ENCODE measurements around the gene OOSP4A. TPM values are rescaled to one million over a fixed set of nuclear protein-coding genes. Genes with fewer than 3 reads are reported as not detected.

The OOSP4A gene
- not detected for total RNA-seq
- long read RNA-seq, donor 1, result 0 reads
- long read RNA-seq, donor 2, result 0 reads

GRCh38 chr11:59963733-59964132 lies at the start of gene OOSP4A:
OOSP4A (plus strand) TSS chr11:59964033; CDS start chr11:59964033, 0 bp downstream.
- Histone ChIP-seq H3K4me1 (ENCODE audit: low read depth) (peaks cover 13% of the 10 kb centered on the region), H3K9me3 (no peaks in the 10 kb centered on the region), H3K4me3 (no peak within 1 kb of the TSS), H3K36me3 (ENCODE audit: low read depth) (no peaks in the 10 kb centered on the region)
- ATAC-seq (no peak), DNase-seq (no peak)
- intact Hi-C loops (cut with DNase I, micrococcal nuclease), result no loop called here
- TF ChIP-seq, protein P1, sequence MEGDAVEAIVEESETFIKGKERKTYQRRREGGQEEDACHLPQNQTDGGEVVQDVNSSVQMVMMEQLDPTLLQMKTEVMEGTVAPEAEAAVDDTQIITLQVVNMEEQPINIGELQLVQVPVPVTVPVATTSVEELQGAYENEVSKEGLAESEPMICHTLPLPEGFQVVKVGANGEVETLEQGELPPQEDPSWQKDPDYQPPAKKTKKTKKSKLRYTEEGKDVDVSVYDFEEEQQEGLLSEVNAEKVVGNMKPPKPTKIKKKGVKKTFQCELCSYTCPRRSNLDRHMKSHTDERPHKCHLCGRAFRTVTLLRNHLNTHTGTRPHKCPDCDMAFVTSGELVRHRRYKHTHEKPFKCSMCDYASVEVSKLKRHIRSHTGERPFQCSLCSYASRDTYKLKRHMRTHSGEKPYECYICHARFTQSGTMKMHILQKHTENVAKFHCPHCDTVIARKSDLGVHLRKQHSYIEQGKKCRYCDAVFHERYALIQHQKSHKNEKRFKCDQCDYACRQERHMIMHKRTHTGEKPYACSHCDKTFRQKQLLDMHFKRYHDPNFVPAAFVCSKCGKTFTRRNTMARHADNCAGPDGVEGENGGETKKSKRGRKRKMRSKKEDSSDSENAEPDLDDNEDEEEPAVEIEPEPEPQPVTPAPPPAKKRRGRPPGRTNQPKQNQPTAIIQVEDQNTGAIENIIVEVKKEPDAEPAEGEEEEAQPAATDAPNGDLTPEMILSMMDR (IDR thresholded peaks at IDR 0.05), result no peak

DNA sequence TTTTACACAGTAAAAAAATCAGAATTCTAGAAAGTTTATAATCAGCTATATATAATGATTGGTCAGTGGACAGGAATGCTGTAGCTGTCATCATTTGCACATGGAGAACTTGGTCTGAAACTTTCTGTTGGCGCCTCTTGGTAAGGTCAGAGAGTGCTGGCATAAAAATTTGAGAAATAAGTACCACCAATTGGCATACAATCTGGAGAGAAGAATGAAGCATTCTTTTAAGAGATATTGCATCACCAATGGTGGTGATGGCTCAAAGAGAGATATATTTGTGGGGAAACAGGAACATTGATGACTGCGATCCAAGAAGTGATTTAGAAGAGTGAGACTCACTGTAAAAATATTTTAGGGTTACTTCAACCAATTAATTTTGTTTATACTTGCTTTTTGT lies 45.4 kb upstream of the OOSP4A start:
- DNase-seq, result no peak
- TF ChIP-seq, protein P1 (IDR thresholded peaks at IDR 0.05), result no peak
- no peak for ATAC-seq
- no peaks in the 10 kb centered on the region for H3K36me3 ChIP-seq (ENCODE audit: low read depth)
- H3K9me3 ChIP-seq, result peaks cover 22% of the 10 kb centered on the region
- H3K4me3 ChIP-seq, result no peak overlapping the region
- intact Hi-C loops (cut with DNase I, micrococcal nuclease), result loop anchor here in 1 of 2 donors (10.0 kb wide), 1 partner anchor 94 kb away; no protein-coding TSS in a partner anchor
- no peaks in the 10 kb centered on the region for H3K4me1 ChIP-seq (ENCODE audit: low read depth)

DNA sequence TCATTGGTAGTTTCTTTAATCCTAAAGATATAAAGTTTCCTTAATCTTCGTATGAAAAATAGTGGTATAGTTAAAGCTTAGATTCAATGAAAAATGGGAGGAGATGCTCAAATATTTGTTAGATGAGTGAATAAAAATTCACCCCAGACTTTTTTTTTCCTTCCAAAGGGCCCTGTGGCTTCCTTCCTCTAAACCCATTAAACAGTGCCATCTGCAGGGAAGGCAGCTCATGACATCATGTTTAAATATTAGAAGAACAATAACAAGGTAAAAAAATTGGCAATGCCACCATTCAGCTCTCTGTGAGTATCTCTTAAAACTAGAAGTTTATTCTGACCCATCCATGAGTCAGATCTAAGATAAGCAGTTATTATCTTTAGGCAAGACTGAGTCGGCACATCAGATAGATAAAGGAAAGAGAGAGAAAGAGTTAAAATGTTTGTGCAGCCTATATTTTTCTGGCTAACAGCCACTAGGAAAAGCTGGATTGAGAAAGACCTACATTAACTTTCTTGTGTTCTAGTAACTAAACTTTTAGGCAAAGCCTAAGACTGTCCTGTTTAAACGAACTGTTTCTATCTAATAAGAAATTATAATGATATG lies 44.7 kb upstream of the OOSP4A start:
- ATAC-seq (peak; percentile 66), DNase-seq (peak in 1 of 3 donors; percentile 75)
- intact Hi-C loops (cut with DNase I, micrococcal nuclease), result loop anchor here in 1 of 2 donors (10.0 kb wide), 1 partner anchor 94 kb away; no protein-coding TSS in a partner anchor

GRCh38 chr11:59923813-59924212 lies 40.0 kb upstream of the OOSP4A start:
- TF ChIP-seq, protein P1 (IDR thresholded peaks at IDR 0.05), result no peak
- peaks cover 50% of the 10 kb centered on the region for H3K9me3 ChIP-seq
- intact Hi-C loops (cut with DNase I, micrococcal nuclease), result loop anchor here in 1 of 2 donors (10.0 kb wide), 1 partner anchor 189 kb away; no protein-coding TSS in a partner anchor
- H3K4me1 ChIP-seq (ENCODE audit: low read depth), result no peaks in the 10 kb centered on the region
- peak in 1 of 3 donors; percentile 12 for DNase-seq
- H3K36me3 ChIP-seq (ENCODE audit: low read depth), result no peaks in the 10 kb centered on the region
- no peak for ATAC-seq
- no peak overlapping the region for H3K4me3 ChIP-seq

More for the DNA sequence above, 44.7 kb upstream of the OOSP4A start:
- H3K36me3 ChIP-seq (ENCODE audit: low read depth), result no peaks in the 10 kb centered on the region
- H3K9me3 ChIP-seq, result peaks cover 28% of the 10 kb centered on the region
- TF ChIP-seq, protein P1 (IDR thresholded peaks at IDR 0.05), result peak; percentile 23
- no peaks in the 10 kb centered on the region for H3K4me1 ChIP-seq (ENCODE audit: low read depth)
- no peak overlapping the region for H3K4me3 ChIP-seq

- TF ChIP-seq, protein P1 (IDR thresholded peaks at IDR 0.05), result no peak
- DNase-seq (no peak), ATAC-seq (no peak)
- intact Hi-C loops (cut with DNase I, micrococcal nuclease), result no loop called here
- Histone ChIP-seq H3K9me3 (peaks cover 8% of the 10 kb centered on the region), H3K4me3 (no peak overlapping the region), H3K36me3 (ENCODE audit: low read depth) (no peaks in the 10 kb centered on the region), H3K4me1 (ENCODE audit: low read depth) (no peaks in the 10 kb centered on the region)
Measured at GRCh38 chr11:59931688-59932087, 32.1 kb upstream of the OOSP4A start.

Data from mucosa of descending colon (tissue), 3 donors.